ENCODE results near the gene ADGRB3. TPM values are rescaled to one million over a fixed set of nuclear protein-coding genes. Genes with fewer than 3 reads are reported as not detected.

ADGRB3 gene
- total RNA-seq, 1 donor from 2014 or later, result 1.5 TPM

DNA sequence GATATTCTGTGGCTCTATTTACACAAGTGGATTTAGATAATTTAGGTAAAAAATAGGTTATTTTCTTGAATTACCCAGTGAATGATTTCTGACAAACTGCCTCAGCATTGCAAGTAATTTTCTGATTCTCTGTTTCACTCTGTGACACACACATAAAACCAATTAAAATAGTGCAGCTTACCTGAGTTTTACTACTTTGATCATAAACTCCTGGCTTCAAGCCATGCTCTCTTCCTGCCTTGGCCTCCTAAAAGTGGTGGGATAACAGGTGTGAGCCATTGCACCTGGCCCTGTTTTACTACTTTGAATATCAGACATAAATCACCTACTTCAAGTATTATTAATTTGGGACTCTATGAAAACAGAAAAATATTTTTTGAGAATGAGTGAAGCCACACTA is 462.9 kb downstream of the ADGRB3 start:
- TF ChIP-seq, protein P1, sequence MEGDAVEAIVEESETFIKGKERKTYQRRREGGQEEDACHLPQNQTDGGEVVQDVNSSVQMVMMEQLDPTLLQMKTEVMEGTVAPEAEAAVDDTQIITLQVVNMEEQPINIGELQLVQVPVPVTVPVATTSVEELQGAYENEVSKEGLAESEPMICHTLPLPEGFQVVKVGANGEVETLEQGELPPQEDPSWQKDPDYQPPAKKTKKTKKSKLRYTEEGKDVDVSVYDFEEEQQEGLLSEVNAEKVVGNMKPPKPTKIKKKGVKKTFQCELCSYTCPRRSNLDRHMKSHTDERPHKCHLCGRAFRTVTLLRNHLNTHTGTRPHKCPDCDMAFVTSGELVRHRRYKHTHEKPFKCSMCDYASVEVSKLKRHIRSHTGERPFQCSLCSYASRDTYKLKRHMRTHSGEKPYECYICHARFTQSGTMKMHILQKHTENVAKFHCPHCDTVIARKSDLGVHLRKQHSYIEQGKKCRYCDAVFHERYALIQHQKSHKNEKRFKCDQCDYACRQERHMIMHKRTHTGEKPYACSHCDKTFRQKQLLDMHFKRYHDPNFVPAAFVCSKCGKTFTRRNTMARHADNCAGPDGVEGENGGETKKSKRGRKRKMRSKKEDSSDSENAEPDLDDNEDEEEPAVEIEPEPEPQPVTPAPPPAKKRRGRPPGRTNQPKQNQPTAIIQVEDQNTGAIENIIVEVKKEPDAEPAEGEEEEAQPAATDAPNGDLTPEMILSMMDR (IDR thresholded peaks at IDR 0.05; ENCODE audit: borderline replicate concordance), result no peak
- DNase-seq, result no peak
- H3K4me1 ChIP-seq, result no peaks in the 10 kb centered on the region
- no peaks in the 10 kb centered on the region for H3K9me3 ChIP-seq (replicated peaks)
- H3K27ac ChIP-seq (replicated peaks), result no peak overlapping the region
- no peaks in the 10 kb centered on the region for H3K36me3 ChIP-seq
- no peak overlapping the region for H3K4me3 ChIP-seq
- H3K27me3 ChIP-seq (ENCODE audit: low read depth), result no peaks in the 10 kb centered on the region
- intact Hi-C loops (cut with micrococcal nuclease), result no loop called here

DNA sequence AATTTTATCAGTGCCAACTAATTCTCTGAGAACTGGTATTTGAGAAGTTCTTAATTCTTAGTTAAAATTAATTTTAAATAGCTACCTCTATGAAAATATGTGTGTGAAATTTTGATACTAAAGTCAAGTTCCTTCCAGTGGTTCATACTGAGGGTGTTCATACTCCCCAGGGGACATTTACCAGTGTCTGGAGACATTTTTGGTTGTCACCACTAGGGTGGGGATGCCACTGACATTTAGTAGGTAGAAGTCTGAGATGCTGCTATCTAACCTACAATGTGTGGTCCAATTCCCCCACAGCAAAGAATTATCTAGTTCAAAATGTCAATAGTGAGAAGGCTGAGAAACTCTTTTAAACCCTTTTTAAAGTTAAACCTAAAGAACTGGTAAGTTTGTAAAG is 463.8 kb downstream of the ADGRB3 start:
- Histone ChIP-seq H3K4me3 (no peak overlapping the region), H3K36me3 (no peaks in the 10 kb centered on the region), H3K9me3 (replicated peaks) (no peaks in the 10 kb centered on the region), H3K4me1 (no peaks in the 10 kb centered on the region), H3K27ac (replicated peaks) (no peak overlapping the region), H3K27me3 (ENCODE audit: low read depth) (no peaks in the 10 kb centered on the region)
- DNase-seq, result no peak
- intact Hi-C loops (cut with micrococcal nuclease), result no loop called here
- TF ChIP-seq, protein P1 (IDR thresholded peaks at IDR 0.05; ENCODE audit: borderline replicate concordance), result no peak

DNA sequence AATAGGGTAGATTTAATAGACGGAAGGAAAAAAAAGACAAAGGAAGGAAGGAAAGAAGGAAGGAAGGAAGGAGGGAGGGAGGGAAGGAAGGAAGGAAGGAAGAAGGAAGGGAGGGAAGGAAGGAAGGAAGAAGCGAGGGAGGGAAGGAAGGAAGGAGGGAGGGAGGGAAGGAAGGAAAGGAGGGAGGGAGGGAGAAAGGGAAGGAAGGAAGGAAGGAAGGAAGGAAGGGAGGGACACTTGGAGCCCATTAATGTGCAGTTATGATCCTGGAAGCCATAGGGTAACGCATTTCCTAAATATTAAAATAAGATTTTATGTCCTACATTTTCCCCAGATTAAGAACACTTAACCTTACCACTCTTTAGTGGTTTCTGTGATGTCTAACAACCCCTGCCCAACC is 465.7 kb downstream of the ADGRB3 start:
- no peak for DNase-seq
- no peaks in the 10 kb centered on the region for H3K4me1 ChIP-seq
- H3K36me3 ChIP-seq, result no peaks in the 10 kb centered on the region
- no peaks in the 10 kb centered on the region for H3K9me3 ChIP-seq (replicated peaks)
- no peaks in the 10 kb centered on the region for H3K27me3 ChIP-seq (ENCODE audit: low read depth)
- TF ChIP-seq, protein P1 (IDR thresholded peaks at IDR 0.05; ENCODE audit: borderline replicate concordance), result no peak
- H3K27ac ChIP-seq (replicated peaks), result no peak overlapping the region
- no peak overlapping the region for H3K4me3 ChIP-seq
- intact Hi-C loops (cut with micrococcal nuclease), result no loop called here

DNA sequence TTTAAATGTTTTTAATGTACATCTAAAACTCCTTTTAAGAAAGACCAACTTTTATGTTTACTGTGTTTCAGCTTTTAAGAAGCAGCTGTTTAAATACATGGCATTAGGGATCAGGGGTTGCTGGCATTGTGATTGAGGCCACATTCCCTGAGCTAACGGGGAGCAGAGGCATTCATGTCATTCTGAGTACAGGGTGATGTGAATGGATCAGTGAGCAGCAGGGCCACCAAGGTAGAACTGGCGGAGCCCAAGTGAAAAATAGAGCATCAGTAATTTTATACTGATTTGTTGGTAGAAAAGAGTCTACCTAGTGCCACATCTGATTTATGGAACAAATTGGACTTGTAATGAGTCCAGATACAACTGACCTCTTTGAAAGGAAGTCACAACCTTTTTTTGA is 467.3 kb downstream of the ADGRB3 start:
- H3K27ac ChIP-seq (replicated peaks), result no peak overlapping the region
- H3K9me3 ChIP-seq (replicated peaks), result no peaks in the 10 kb centered on the region
- H3K27me3 ChIP-seq (ENCODE audit: low read depth), result no peaks in the 10 kb centered on the region
- no peaks in the 10 kb centered on the region for H3K36me3 ChIP-seq
- no peak for DNase-seq
- TF ChIP-seq, protein P1 (IDR thresholded peaks at IDR 0.05; ENCODE audit: borderline replicate concordance), result no peak
- H3K4me3 ChIP-seq, result no peak overlapping the region
- no peaks in the 10 kb centered on the region for H3K4me1 ChIP-seq
- intact Hi-C loops (cut with micrococcal nuclease), result no loop called here

DNA sequence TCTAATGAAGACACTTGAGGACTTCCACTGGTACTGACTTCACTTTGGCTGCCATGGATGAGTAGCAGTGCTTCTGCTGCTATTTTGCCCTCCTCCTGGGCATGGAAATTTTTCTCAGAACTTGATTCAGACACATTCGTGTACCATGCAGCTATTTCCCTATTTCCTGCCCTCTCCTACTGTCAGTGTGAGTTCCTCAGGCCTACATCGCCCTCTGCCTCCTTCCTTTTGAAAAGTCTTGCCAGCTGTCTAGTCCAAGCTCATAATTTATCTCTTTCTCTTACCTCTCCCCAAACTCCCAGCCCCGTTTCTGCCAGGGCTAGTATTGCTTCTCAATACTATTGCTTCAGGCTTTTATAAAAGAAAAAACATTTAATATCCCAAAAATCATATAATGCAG is 470.2 kb downstream of the ADGRB3 start:
- Histone ChIP-seq H3K36me3 (no peaks in the 10 kb centered on the region), H3K4me1 (no peaks in the 10 kb centered on the region), H3K27me3 (ENCODE audit: low read depth) (no peaks in the 10 kb centered on the region), H3K9me3 (replicated peaks) (no peaks in the 10 kb centered on the region), H3K4me3 (no peak overlapping the region), H3K27ac (replicated peaks) (no peak overlapping the region)
- TF ChIP-seq, protein P1 (IDR thresholded peaks at IDR 0.05; ENCODE audit: borderline replicate concordance), result no peak
- intact Hi-C loops (cut with micrococcal nuclease), result no loop called here
- DNase-seq, result no peak

DNA sequence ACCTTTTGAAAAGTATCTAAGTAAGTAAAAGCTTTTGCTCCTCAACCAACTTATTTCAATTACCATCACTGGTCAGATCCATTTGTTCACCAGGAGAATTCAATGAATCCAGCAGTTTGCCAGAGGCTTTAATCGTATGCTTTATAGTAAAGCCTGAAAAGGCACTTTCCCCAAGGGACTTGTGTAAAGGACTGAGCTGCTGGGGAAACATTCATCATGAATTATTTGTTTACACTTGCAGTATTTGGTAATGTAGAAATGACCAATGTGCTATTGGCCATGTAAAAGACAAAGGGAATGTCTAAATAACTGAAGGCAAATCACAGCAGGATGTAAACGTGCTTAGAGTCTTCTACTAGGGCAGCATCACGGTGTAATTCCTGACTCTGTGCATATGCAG is 471.4 kb downstream of the ADGRB3 start:
- no peaks in the 10 kb centered on the region for H3K9me3 ChIP-seq (replicated peaks)
- H3K4me1 ChIP-seq, result no peaks in the 10 kb centered on the region
- H3K4me3 ChIP-seq, result no peak overlapping the region
- TF ChIP-seq, protein P1 (IDR thresholded peaks at IDR 0.05; ENCODE audit: borderline replicate concordance), result no peak
- no peaks in the 10 kb centered on the region for H3K27me3 ChIP-seq (ENCODE audit: low read depth)
- no peaks in the 10 kb centered on the region for H3K36me3 ChIP-seq
- no peak for DNase-seq
- no peak overlapping the region for H3K27ac ChIP-seq (replicated peaks)
- intact Hi-C loops (cut with micrococcal nuclease), result no loop called here
